ENCODE results near the gene TMEM151B. TPM values are rescaled to one million over a fixed set of nuclear protein-coding genes. Genes with fewer than 3 reads are reported as not detected.
"Not testable (repeated sequence)": the region's sequence is repeated elsewhere in the genome, so short reads cannot be mapped to it uniquely, and the experiment has no call there.

Gene TMEM151B
- total and polyA plus RNA-seq, 7 donors = 0.16 to 1.1 (median 0.63) TPM; not detected in 2

- H3K9me3 ChIP-seq = no peaks in the 10 kb centered on the region
- intact Hi-C loops (cut with DNase I) = no loop called here
- 80 to 91% methylated on average over 2 of the region's 2 CpGs for WGBS, 2 donors
- no peak overlapping the region for H3K27ac ChIP-seq
- no peak for TF ChIP-seq POLR2AphosphoS5 (IDR thresholded peaks at IDR 0.05)
- no peak for TF ChIP-seq EP300 (IDR thresholded peaks at IDR 0.05)
- no peak for TF ChIP-seq CTCF (IDR thresholded peaks at IDR 0.05)
- TF ChIP-seq POLR2A (IDR thresholded peaks at IDR 0.05) = no peak
- H3K27me3 ChIP-seq = no peaks in the 10 kb centered on the region
- H3K4me1 ChIP-seq = peaks cover 0 to 17% (median 9%) of the 10 kb centered on the region in 4 donors
- no peak overlapping the region for H3K4me3 ChIP-seq
- no peak for DNase-seq
- peaks cover 0 to 48% (median 27%) of the 10 kb centered on the region in 4 donors for H3K36me3 ChIP-seq
These were observed 41.1 kb downstream of the TMEM151B start for GRCh38 chr6:44311304-44311703.

GRCh38 chr6:44311767-44312166 is 41.5 kb downstream of the TMEM151B start:
- WGBS, 2 donors = 87 to 90% methylated on average over 3 of the region's 3 CpGs
- DNase-seq = no peak
- TF ChIP-seq POLR2A (IDR thresholded peaks at IDR 0.05) (no peak), CTCF (IDR thresholded peaks at IDR 0.05) (no peak), EP300 (IDR thresholded peaks at IDR 0.05) (no peak), POLR2AphosphoS5 (IDR thresholded peaks at IDR 0.05) (no peak)
- Histone ChIP-seq H3K27me3 (no peaks in the 10 kb centered on the region), H3K4me1 (peaks cover 0 to 17% (median 9%) of the 10 kb centered on the region in 4 donors), H3K4me3 (no peak overlapping the region), H3K9me3 (no peaks in the 10 kb centered on the region), H3K36me3 (peaks cover 0 to 43% (median 25%) of the 10 kb centered on the region in 4 donors), H3K27ac (no peak overlapping the region)
- intact Hi-C loops (cut with DNase I) = loop anchor here (2.0 kb wide), 1 partner anchor 45 kb away; no protein-coding TSS in a partner anchor

- WGBS, 2 donors = 2% methylated on average over 52 of the region's 52 CpGs
- TF ChIP-seq POLR2A (IDR thresholded peaks at IDR 0.05) (peak in 1 of 2 donors; percentile 41), POLR2AphosphoS5 (IDR thresholded peaks at IDR 0.05) (peak; percentile 31 to 78 (median 74)), CTCF (IDR thresholded peaks at IDR 0.05) (peak; percentile 74 to 97 (median 80)), EP300 (IDR thresholded peaks at IDR 0.05) (no peak)
- no peaks in the 10 kb centered on the region for H3K27me3 ChIP-seq
- H3K4me3 ChIP-seq = peak within 1 kb of the TSS; percentile 70 to 100 (median 93)
- H3K4me1 ChIP-seq = peaks cover 0 to 17% (median 9%) of the 10 kb centered on the region in 4 donors
- peak; percentile 90 for DNase-seq
- H3K36me3 ChIP-seq = peaks cover 0 to 32% (median 21%) of the 10 kb centered on the region in 4 donors
- intact Hi-C loops (cut with DNase I) = loop anchor here (2.0 kb wide), 1 partner anchor 46 kb away; no protein-coding TSS in a partner anchor
- H3K27ac ChIP-seq = peak within 1 kb of the TSS; percentile 77 to 88 (median 84)
- H3K9me3 ChIP-seq = no peaks in the 10 kb centered on the region
These were observed 42.9 kb downstream of the TMEM151B start, which contains the start of gene AARS2 for GRCh38 chr6:44312901-44313788. TSS of gene AARS2 (minus strand) at chr6:44313347. CDS start at chr6:44313323, 24 bp downstream.

GRCh38 chr6:44314657-44315056 is 44.4 kb downstream of the TMEM151B start:
- intact Hi-C loops (cut with DNase I) = not testable (repeated sequence)

DNA sequence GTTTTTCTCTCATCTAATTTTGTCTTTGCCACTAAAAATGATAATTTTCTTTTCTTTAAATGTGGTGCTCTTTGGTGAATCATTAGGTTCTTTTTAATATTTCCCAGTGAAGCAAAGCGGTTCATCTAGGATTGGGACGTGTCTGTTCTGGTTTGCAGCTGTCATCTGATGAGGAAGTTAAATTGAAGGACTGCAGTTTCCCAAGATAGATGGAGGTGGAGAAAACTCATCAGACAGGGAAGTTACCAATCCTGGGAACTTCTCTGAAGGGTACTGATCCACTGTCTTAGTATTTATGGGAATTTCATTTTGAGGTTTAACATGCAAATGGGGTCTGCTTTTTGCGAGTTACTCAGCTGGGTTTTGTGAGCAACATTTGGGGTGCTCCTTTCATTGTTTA is 45.3 kb downstream of the TMEM151B start:
- Histone ChIP-seq H3K36me3 (peaks cover 0 to 11% (median 9%) of the 10 kb centered on the region in 4 donors), H3K9me3 (no peaks in the 10 kb centered on the region), H3K4me1 (peaks cover 0 to 17% (median 9%) of the 10 kb centered on the region in 4 donors), H3K27me3 (peaks cover 0 to 6% (median 0%) of the 10 kb centered on the region in 3 donors), H3K4me3 (no peak overlapping the region), H3K27ac (no peak overlapping the region)
- intact Hi-C loops (cut with DNase I) = no loop called here
- DNase-seq = no peak
- WGBS, 2 donors = 64 to 69% methylated on average over 3 of the region's 3 CpGs
- TF ChIP-seq POLR2A (IDR thresholded peaks at IDR 0.05) (no peak), CTCF (IDR thresholded peaks at IDR 0.05) (no peak), POLR2AphosphoS5 (IDR thresholded peaks at IDR 0.05) (no peak), EP300 (IDR thresholded peaks at IDR 0.05) (no peak)

More at GRCh38 chr6:44314657-44315056, 44.4 kb downstream of the TMEM151B start:
- H3K27ac ChIP-seq, H3K4me3 ChIP-seq, H3K9me3 ChIP-seq, H3K27me3 ChIP-seq, DNase-seq: not testable (repeated sequence)
- Histone ChIP-seq H3K36me3 (peaks cover 0 to 18% (median 17%) of the 10 kb centered on the region in 4 donors), H3K4me1 (peaks cover 0 to 17% (median 9%) of the 10 kb centered on the region in 4 donors)
- WGBS, 2 donors = 90 to 95% methylated on average over 8 of the region's 8 CpGs

Measured in sigmoid colon (tissue), 7 donors.